NCI-H128 (cell line): ENCODE data around the gene LRP1B.
"Not testable (repeated sequence)": the region's sequence is repeated elsewhere in the genome, so short reads cannot be mapped to it uniquely, and the experiment has no call there.

Experiments used
- DNase-seq: peaks from one replicate; lab custom pipeline; 2025; ENCODE audit not compliant: unreplicated experiment; lab: John Stamatoyannopoulos, UW

LRP1B gene

GRCh38 chr2:142104134-142104758 is 26.6 kb downstream of the LRP1B start:
- DNase-seq: no peak

- DNase-seq: no peak
Observed at GRCh38 chr2:142100970-142101369, 29.8 kb downstream of the LRP1B start.

- peak; percentile 18 for DNase-seq
Observed at GRCh38 chr2:142100139-142100873, 30.5 kb downstream of the LRP1B start.

- no peak for DNase-seq
Observed at GRCh38 chr2:142097711-142098110, 33.1 kb downstream of the LRP1B start.

GRCh38 chr2:142095647-142096046 is 35.2 kb downstream of the LRP1B start:
- no peak for DNase-seq

GRCh38 chr2:142094233-142094632 is 36.6 kb downstream of the LRP1B start:
- DNase-seq: no peak

- no peak for DNase-seq
Observed at GRCh38 chr2:142088058-142088568, 42.7 kb downstream of the LRP1B start.

GRCh38 chr2:142087585-142087984 is 43.2 kb downstream of the LRP1B start:
- not testable (repeated sequence) for DNase-seq

- no peak for DNase-seq
Observed at GRCh38 chr2:142082368-142082767, 48.4 kb downstream of the LRP1B start.

GRCh38 chr2:142076317-142076716 is 54.5 kb downstream of the LRP1B start:
- no peak for DNase-seq

- no peak for DNase-seq
Observed at GRCh38 chr2:142075826-142076225, 55.0 kb downstream of the LRP1B start.

- DNase-seq: no peak
Observed at GRCh38 chr2:142069251-142069888, 61.4 kb downstream of the LRP1B start.

- no peak for DNase-seq
Observed at GRCh38 chr2:142065700-142066099, 65.1 kb downstream of the LRP1B start.

GRCh38 chr2:142065156-142065555 is 65.7 kb downstream of the LRP1B start:
- no peak for DNase-seq

- DNase-seq: no peak
Observed at GRCh38 chr2:142061733-142062132, 69.1 kb downstream of the LRP1B start.

- DNase-seq: no peak
Observed at GRCh38 chr2:142058149-142058548, 72.7 kb downstream of the LRP1B start.

GRCh38 chr2:142056784-142057183 is 74.0 kb downstream of the LRP1B start:
- no peak for DNase-seq

- DNase-seq: no peak
Observed at GRCh38 chr2:142052220-142052863, 78.5 kb downstream of the LRP1B start.

- no peak for DNase-seq
Observed at GRCh38 chr2:142048581-142048980, 82.2 kb downstream of the LRP1B start.

GRCh38 chr2:142045641-142046040 is 85.2 kb downstream of the LRP1B start:
- no peak for DNase-seq

GRCh38 chr2:142044197-142044596 is 86.6 kb downstream of the LRP1B start:
- DNase-seq: no peak
